HEK293 (cell line): ENCODE data around the gene TAS2R4.
A peak's percentile ranks its signal among the peaks of the same experiment; 100 is the strongest.
"Not testable (repeated sequence)": the region's sequence is repeated elsewhere in the genome, so short reads cannot be mapped to it uniquely, and the experiment has no call there.

Source experiments
- CTCF ChIA-PET: fragments of 350-600 bp; formaldehyde crosslinking; extraction: SDS; loops from one replicate; lab custom pipeline; 2021; ENCODE audit warnings: antibody characterized with exemption; lab: Yijun Ruan, JAX
- POLR2A ChIA-PET: fragments of 300-600 bp; formaldehyde crosslinking; extraction: SDS; loops from one replicate; lab custom pipeline; 2020; ENCODE audit warnings: antibody characterized with exemption, inconsistent platforms; lab: Yijun Ruan, JAX
- H3K27ac ChIP-seq: fragments of 200-500 bp; sonication (Bioruptor generic); 2 replicates; pipeline ENCODE4 v1.5.1; 2014; ENCODE audit warnings: low read depth, low read length, control low read depth, inconsistent platforms; ENCODE audit errors: extremely low read depth
- H3K36me3 ChIP-seq, 2 experiments: fragments of 200-500 bp in 1 of 2; sonication (Bioruptor generic) in 1 of 2; 1 replicate in 1 of 2; 2 replicates in 1 of 2; pipeline ENCODE4 v1.5.1; 2014 to 2017; ENCODE audit warnings: inconsistent platforms in 2 of 2, low read length in 2 of 2; ENCODE audit not compliant: control insufficient read depth in 2 of 2, insufficient read depth in 1 of 2
- H3K4me1 ChIP-seq: fragments of 200-500 bp; sonication (Bioruptor generic); 2 replicates; pipeline ENCODE4 v1.5.1; 2014; ENCODE audit warnings: mild to moderate bottlenecking, low read length, inconsistent platforms; ENCODE audit not compliant: control insufficient read depth, insufficient read depth
- H3K4me3 ChIP-seq: 2 replicates; pipeline ENCODE4 v1.5.1; 2011; ENCODE audit warnings: low read depth, mild to moderate bottlenecking, control low read depth, low read length, moderate library complexity
- H3K9me3 ChIP-seq: fragments of 200-500 bp; sonication (Bioruptor generic); 2 replicates; pipeline ENCODE4 v1.5.1; 2014; ENCODE audit warnings: low read depth, low read length, inconsistent platforms; ENCODE audit not compliant: control insufficient read depth, insufficient read depth
- IKZF3 ChIP-seq: fragments of 450-650 bp; IDR thresholded peaks from 2 replicates; pipeline ENCODE4 v1.5.0; 2018; ENCODE audit warnings: missing biosample characterization, mild to moderate bottlenecking, missing genetic modification characterization, moderate library complexity
- SCRT1 ChIP-seq: fragments of 450-650 bp; formaldehyde crosslinking; IDR thresholded peaks from 2 replicates; pipeline ENCODE4 v1.5.1; 2016; ENCODE audit warnings: missing biosample characterization, missing genetic modification characterization, borderline replicate concordance
- SCRT2 ChIP-seq: fragments of 450-650 bp; formaldehyde crosslinking; IDR thresholded peaks from 2 replicates; pipeline ENCODE4 v1.5.1; 2016; ENCODE audit warnings: missing biosample characterization, missing genetic modification characterization
- SETDB1 ChIP-seq: IDR thresholded peaks from one replicate; pipeline ENCODE4 v1.6.1; 2017; ENCODE audit warnings: mild to moderate bottlenecking, low read length, moderate library complexity, mixed read lengths; ENCODE audit not compliant: insufficient read length
- SP7 ChIP-seq: fragments of 450-650 bp; formaldehyde crosslinking; IDR thresholded peaks from 2 replicates; pipeline ENCODE4 v1.5.1; 2016; ENCODE audit warnings: missing biosample characterization, missing genetic modification characterization
- TRIM28 ChIP-seq: IDR thresholded peaks from 2 replicates; pipeline ENCODE4 v1.6.1; 2011; ENCODE audit warnings: low read length, control low read depth, borderline replicate concordance
- ZBTB21 ChIP-seq: fragments of 450-650 bp; formaldehyde crosslinking; IDR thresholded peaks from 2 replicates; pipeline ENCODE4 v1.5.1; 2017; ENCODE audit warnings: missing biosample characterization, missing genetic modification characterization
- ZFP41 ChIP-seq: fragments of 450-650 bp; formaldehyde crosslinking; IDR thresholded peaks from 2 replicates; pipeline ENCODE4 v1.5.1; 2016; ENCODE audit warnings: missing biosample characterization, missing genetic modification characterization, borderline replicate concordance
- ZFP69B ChIP-seq: fragments of 450-650 bp; formaldehyde crosslinking; IDR thresholded peaks from 2 replicates; pipeline ENCODE4 v1.5.1; 2016; ENCODE audit warnings: missing biosample characterization, missing genetic modification characterization
- ZNF132 ChIP-seq: fragments of 450-650 bp; formaldehyde crosslinking; IDR thresholded peaks from 2 replicates; pipeline ENCODE4 v1.5.1; 2017; ENCODE audit warnings: missing biosample characterization, missing genetic modification characterization, borderline replicate concordance
- ZNF202 ChIP-seq: fragments of 450-650 bp; formaldehyde crosslinking; IDR thresholded peaks from 2 replicates; pipeline ENCODE4 v1.5.1; 2016; ENCODE audit warnings: missing biosample characterization, missing genetic modification characterization, borderline replicate concordance
- ZNF366 ChIP-seq: fragments of 450-650 bp; formaldehyde crosslinking; conservative IDR thresholded peaks from 2 replicates; pipeline ENCODE4 v1.5.1; 2016; ENCODE audit warnings: missing biosample characterization, missing genetic modification characterization
- TF ChIP-seq, protein P1 (sequence below): fragments of 450-650 bp; IDR thresholded peaks from 2 replicates; pipeline ENCODE4 v1.5.1; 2018; ENCODE audit warnings: missing biosample characterization, missing genetic modification characterization
- TF ChIP-seq, protein P2 (sequence below): fragments of 450-650 bp; formaldehyde crosslinking; IDR thresholded peaks from 2 replicates; pipeline ENCODE4 v1.5.1; 2016; ENCODE audit warnings: missing biosample characterization, missing genetic modification characterization
- TF ChIP-seq, protein P3 (sequence below): fragments of 450-650 bp; formaldehyde crosslinking; IDR thresholded peaks from 2 replicates; pipeline ENCODE4 v1.5.1; 2016; ENCODE audit warnings: missing biosample characterization, missing genetic modification characterization, borderline replicate concordance

The TAS2R4 gene

DNA sequence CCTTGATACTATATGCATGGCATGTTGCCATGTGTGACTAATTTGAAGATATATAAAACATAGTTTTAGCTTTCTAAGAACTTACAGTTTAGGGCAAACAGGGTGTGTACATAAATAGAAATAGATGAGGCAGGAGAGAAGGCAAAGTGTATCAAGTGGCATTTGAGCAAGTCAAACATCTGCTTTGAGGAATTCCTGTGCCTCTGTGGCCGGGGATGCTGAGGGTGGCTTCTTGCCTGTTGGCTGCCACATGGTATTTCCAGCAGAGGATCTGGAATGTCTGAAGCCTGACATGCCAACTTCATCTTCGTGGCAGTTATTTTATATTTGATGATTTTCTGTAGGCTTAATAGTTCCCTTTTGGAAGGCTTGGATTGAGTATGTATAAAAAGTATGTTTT lies 32.3 kb upstream of the TAS2R4 start (continued):
- TF ChIP-seq, protein P1, sequence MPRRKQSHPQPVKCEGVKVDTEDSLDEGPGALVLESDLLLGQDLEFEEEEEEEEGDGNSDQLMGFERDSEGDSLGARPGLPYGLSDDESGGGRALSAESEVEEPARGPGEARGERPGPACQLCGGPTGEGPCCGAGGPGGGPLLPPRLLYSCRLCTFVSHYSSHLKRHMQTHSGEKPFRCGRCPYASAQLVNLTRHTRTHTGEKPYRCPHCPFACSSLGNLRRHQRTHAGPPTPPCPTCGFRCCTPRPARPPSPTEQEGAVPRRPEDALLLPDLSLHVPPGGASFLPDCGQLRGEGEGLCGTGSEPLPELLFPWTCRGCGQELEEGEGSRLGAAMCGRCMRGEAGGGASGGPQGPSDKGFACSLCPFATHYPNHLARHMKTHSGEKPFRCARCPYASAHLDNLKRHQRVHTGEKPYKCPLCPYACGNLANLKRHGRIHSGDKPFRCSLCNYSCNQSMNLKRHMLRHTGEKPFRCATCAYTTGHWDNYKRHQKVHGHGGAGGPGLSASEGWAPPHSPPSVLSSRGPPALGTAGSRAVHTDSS (tag by site-specific recombination): no peak

GRCh38 chr7:141748396-141748795 lies 28.1 kb upstream of the TAS2R4 start:
- H3K4me3 ChIP-seq: no peak overlapping the region
- POLR2A ChIA-PET: no interaction called here
- TF ChIP-seq IKZF3 (tag by site-specific recombination) (no peak), ZFP41 (no peak), ZNF132 (tag by site-specific recombination) (no peak), ZBTB21 (tag by site-specific recombination) (no peak), SP7 (tag by site-specific recombination) (no peak), ZNF366 (no peak), ZFP69B (no peak)
- TF ChIP-seq, protein P2, sequence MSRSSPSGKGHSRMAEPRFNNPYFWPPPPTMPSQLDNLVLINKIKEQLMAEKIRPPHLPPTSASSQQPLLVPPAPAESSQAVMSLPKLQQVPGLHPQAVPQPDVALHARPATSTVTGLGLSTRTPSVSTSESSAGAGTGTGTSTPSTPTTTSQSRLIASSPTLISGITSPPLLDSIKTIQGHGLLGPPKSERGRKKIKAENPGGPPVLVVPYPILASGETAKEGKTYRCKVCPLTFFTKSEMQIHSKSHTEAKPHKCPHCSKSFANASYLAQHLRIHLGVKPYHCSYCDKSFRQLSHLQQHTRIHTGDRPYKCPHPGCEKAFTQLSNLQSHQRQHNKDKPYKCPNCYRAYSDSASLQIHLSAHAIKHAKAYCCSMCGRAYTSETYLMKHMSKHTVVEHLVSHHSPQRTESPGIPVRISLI: no peak
- TF ChIP-seq, protein P3, sequence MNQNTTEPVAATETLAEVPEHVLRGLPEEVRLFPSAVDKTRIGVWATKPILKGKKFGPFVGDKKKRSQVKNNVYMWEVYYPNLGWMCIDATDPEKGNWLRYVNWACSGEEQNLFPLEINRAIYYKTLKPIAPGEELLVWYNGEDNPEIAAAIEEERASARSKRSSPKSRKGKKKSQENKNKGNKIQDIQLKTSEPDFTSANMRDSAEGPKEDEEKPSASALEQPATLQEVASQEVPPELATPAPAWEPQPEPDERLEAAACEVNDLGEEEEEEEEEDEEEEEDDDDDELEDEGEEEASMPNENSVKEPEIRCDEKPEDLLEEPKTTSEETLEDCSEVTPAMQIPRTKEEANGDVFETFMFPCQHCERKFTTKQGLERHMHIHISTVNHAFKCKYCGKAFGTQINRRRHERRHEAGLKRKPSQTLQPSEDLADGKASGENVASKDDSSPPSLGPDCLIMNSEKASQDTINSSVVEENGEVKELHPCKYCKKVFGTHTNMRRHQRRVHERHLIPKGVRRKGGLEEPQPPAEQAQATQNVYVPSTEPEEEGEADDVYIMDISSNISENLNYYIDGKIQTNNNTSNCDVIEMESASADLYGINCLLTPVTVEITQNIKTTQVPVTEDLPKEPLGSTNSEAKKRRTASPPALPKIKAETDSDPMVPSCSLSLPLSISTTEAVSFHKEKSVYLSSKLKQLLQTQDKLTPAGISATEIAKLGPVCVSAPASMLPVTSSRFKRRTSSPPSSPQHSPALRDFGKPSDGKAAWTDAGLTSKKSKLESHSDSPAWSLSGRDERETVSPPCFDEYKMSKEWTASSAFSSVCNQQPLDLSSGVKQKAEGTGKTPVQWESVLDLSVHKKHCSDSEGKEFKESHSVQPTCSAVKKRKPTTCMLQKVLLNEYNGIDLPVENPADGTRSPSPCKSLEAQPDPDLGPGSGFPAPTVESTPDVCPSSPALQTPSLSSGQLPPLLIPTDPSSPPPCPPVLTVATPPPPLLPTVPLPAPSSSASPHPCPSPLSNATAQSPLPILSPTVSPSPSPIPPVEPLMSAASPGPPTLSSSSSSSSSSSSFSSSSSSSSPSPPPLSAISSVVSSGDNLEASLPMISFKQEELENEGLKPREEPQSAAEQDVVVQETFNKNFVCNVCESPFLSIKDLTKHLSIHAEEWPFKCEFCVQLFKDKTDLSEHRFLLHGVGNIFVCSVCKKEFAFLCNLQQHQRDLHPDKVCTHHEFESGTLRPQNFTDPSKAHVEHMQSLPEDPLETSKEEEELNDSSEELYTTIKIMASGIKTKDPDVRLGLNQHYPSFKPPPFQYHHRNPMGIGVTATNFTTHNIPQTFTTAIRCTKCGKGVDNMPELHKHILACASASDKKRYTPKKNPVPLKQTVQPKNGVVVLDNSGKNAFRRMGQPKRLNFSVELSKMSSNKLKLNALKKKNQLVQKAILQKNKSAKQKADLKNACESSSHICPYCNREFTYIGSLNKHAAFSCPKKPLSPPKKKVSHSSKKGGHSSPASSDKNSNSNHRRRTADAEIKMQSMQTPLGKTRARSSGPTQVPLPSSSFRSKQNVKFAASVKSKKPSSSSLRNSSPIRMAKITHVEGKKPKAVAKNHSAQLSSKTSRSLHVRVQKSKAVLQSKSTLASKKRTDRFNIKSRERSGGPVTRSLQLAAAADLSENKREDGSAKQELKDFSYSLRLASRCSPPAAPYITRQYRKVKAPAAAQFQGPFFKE (tag by site-specific recombination): no peak
- TF ChIP-seq, all 188 proteins: peak for 0
- no peaks in the 10 kb centered on the region for H3K4me1 ChIP-seq
- CTCF ChIA-PET: interaction anchor here (0.7 to 2.9 kb wide), 2 partner anchors 10 to 37 kb away, joined by 3 to 7 read pairs; partner anchors contain the start of gene SSBP1
- no peak overlapping the region for H3K27ac ChIP-seq
- H3K9me3 ChIP-seq: no peaks in the 10 kb centered on the region
- H3K36me3 ChIP-seq: peaks cover 53 to 95% of the 10 kb centered on the region in 2 experiments

- H3K4me1 ChIP-seq, POLR2A ChIA-PET, H3K4me3 ChIP-seq, H3K9me3 ChIP-seq, H3K27ac ChIP-seq: not testable (repeated sequence)
- CTCF ChIA-PET: interaction anchor here (0.7 kb wide), 1 partner anchor 1487 kb away, joined by 3 read pairs; no protein-coding TSS in a partner anchor
- peaks cover 20 to 93% of the 10 kb centered on the region in 2 experiments for H3K36me3 ChIP-seq
- TF ChIP-seq SCRT1 (tag by site-specific recombination): peak; percentile 34; the same call in 1 of the 2 replicates
- peak; percentile 59 for TF ChIP-seq SETDB1
- TF ChIP-seq ZNF202 (tag by site-specific recombination): 0 out of 2 replicates have a peak, but pooled peaks have one; percentile 48
- TF ChIP-seq TRIM28: peak; percentile 46; the same call in 1 of the 2 replicates
- peak; percentile 78 for TF ChIP-seq SCRT2 (tag by site-specific recombination)
Measured at GRCh38 chr7:141751904-141752303, 24.6 kb upstream of the TAS2R4 start.
